GM21576 (cell line): ENCODE data around the gene ACOX3.

ENCODE experiments used
- ATAC-seq: cut with Tn5 transposase; IDR thresholded peaks from one replicate; pipeline ENCODE4 v1.9.1; 2021; ENCODE audit warnings: mild to moderate bottlenecking, moderate library complexity; ENCODE audit not compliant: unreplicated experiment

Gene ACOX3

GRCh38 chr4:8377103-8378075 lies 63.1 kb downstream of the ACOX3 start:
- no peak for ATAC-seq

GRCh38 chr4:8376361-8377102 lies 64.0 kb downstream of the ACOX3 start:
- no peak for ATAC-seq

GRCh38 chr4:8374851-8375649 lies 65.5 kb downstream of the ACOX3 start:
- ATAC-seq, result no peak

GRCh38 chr4:8373973-8374545 lies 66.5 kb downstream of the ACOX3 start:
- no peak for ATAC-seq

GRCh38 chr4:8373270-8373972 lies 67.1 kb downstream of the ACOX3 start:
- ATAC-seq, result no peak

- ATAC-seq, result no peak
These were observed 68.0 kb downstream of the ACOX3 start for GRCh38 chr4:8372506-8372905.

GRCh38 chr4:8371596-8371995 lies 68.9 kb downstream of the ACOX3 start:
- no peak for ATAC-seq

GRCh38 chr4:8370835-8371595 lies 69.5 kb downstream of the ACOX3 start:
- no peak for ATAC-seq

GRCh38 chr4:8370106-8370787 lies 70.3 kb downstream of the ACOX3 start:
- ATAC-seq, result no peak

GRCh38 chr4:8369426-8370105 lies 71.0 kb downstream of the ACOX3 start:
- no peak for ATAC-seq

GRCh38 chr4:8368998-8369397 lies 71.5 kb downstream of the ACOX3 start:
- no peak for ATAC-seq

- no peak for ATAC-seq
These were observed 72.5 kb downstream of the ACOX3 start for GRCh38 chr4:8368061-8368481.

- no peak for ATAC-seq
These were observed 73.9 kb downstream of the ACOX3 start for GRCh38 chr4:8366601-8367000.

GRCh38 chr4:8365951-8366350 lies 74.6 kb downstream of the ACOX3 start:
- ATAC-seq, result no peak

GRCh38 chr4:8365353-8365752 lies 75.2 kb downstream of the ACOX3 start:
- no peak for ATAC-seq

- ATAC-seq, result no peak
These were observed 75.6 kb downstream of the ACOX3 start for GRCh38 chr4:8364848-8365350.

GRCh38 chr4:8364141-8364540 lies 76.4 kb downstream of the ACOX3 start:
- ATAC-seq, result no peak

- no peak for ATAC-seq
These were observed 78.0 kb downstream of the ACOX3 start for GRCh38 chr4:8362483-8362882.
